ENCODE measurements around the gene MYO19. TPM values are rescaled to one million over a fixed set of nuclear protein-coding genes. Genes with fewer than 3 reads are reported as not detected.
"Not testable (repeated sequence)": the region's sequence is repeated elsewhere in the genome, so short reads cannot be mapped to it uniquely, and the experiment has no call there.

Gene MYO19
- total RNA-seq, 2 donors from 2014 or later = 98.8 to 171 TPM

- Mint-ChIP-seq H3K27me3 (no peaks in the 10 kb centered on the region), H3K36me3 (ENCODE audit: low read depth) (peaks cover 91% of the 10 kb centered on the region), H3K9me3 (no peaks in the 10 kb centered on the region), H3K4me1 (no peaks in the 10 kb centered on the region), H3K27ac (no peak overlapping the region), H3K4me3 (no peak overlapping the region)
- no peak for ATAC-seq (replicated peaks)
These were observed 35.9 kb downstream of the MYO19 start for GRCh38 chr17:36498560-36499300.

- Mint-ChIP-seq H3K27me3 (no peaks in the 10 kb centered on the region), H3K36me3 (ENCODE audit: low read depth) (peaks cover 91% of the 10 kb centered on the region), H3K27ac (no peak overlapping the region), H3K9me3 (no peaks in the 10 kb centered on the region), H3K4me3 (no peak overlapping the region), H3K4me1 (no peaks in the 10 kb centered on the region)
- ATAC-seq (replicated peaks) = no peak
These were observed 36.5 kb downstream of the MYO19 start for GRCh38 chr17:36498155-36498554.

GRCh38 chr17:36496018-36496789, 38.5 kb downstream of the MYO19 start:
- no peak overlapping the region for H3K4me3 Mint-ChIP-seq
- ATAC-seq (replicated peaks) = no peak
- no peaks in the 10 kb centered on the region for H3K27me3 Mint-ChIP-seq
- H3K36me3 Mint-ChIP-seq (ENCODE audit: low read depth) = peaks cover 95% of the 10 kb centered on the region
- peaks cover 3% of the 10 kb centered on the region for H3K4me1 Mint-ChIP-seq
- H3K9me3 Mint-ChIP-seq = no peaks in the 10 kb centered on the region
- no peak overlapping the region for H3K27ac Mint-ChIP-seq

GRCh38 chr17:36495076-36495578, 39.5 kb downstream of the MYO19 start:
- H3K4me3 Mint-ChIP-seq = no peak overlapping the region
- H3K9me3 Mint-ChIP-seq = no peaks in the 10 kb centered on the region
- no peaks in the 10 kb centered on the region for H3K27me3 Mint-ChIP-seq
- H3K36me3 Mint-ChIP-seq (ENCODE audit: low read depth) = peaks cover 94% of the 10 kb centered on the region
- peaks cover 6% of the 10 kb centered on the region for H3K4me1 Mint-ChIP-seq
- peak overlapping the region; percentile 25 for H3K27ac Mint-ChIP-seq
- ATAC-seq (replicated peaks) = no peak

GRCh38 chr17:36494674-36495073, 40.0 kb downstream of the MYO19 start:
- peaks cover 10% of the 10 kb centered on the region for H3K4me1 Mint-ChIP-seq
- H3K27me3 Mint-ChIP-seq = no peaks in the 10 kb centered on the region
- no peaks in the 10 kb centered on the region for H3K9me3 Mint-ChIP-seq
- peak overlapping the region; percentile 25 for H3K27ac Mint-ChIP-seq
- no peak overlapping the region for H3K4me3 Mint-ChIP-seq
- peaks cover 96% of the 10 kb centered on the region for H3K36me3 Mint-ChIP-seq (ENCODE audit: low read depth)
- ATAC-seq (replicated peaks) = no peak

- H3K27me3 Mint-ChIP-seq = no peaks in the 10 kb centered on the region
- H3K4me1 Mint-ChIP-seq = peaks cover 14% of the 10 kb centered on the region
- no peak overlapping the region for H3K4me3 Mint-ChIP-seq
- H3K36me3 Mint-ChIP-seq (ENCODE audit: low read depth) = peaks cover 97% of the 10 kb centered on the region
- H3K9me3 Mint-ChIP-seq = no peaks in the 10 kb centered on the region
- peak overlapping the region; percentile 8 for H3K27ac Mint-ChIP-seq
- no peak for ATAC-seq (replicated peaks)
These were observed 40.7 kb downstream of the MYO19 start for GRCh38 chr17:36493956-36494355.

- Mint-ChIP-seq H3K36me3 (ENCODE audit: low read depth) (peaks cover 41% of the 10 kb centered on the region), H3K4me1 (peaks cover 28% of the 10 kb centered on the region), H3K27me3 (peaks cover 7% of the 10 kb centered on the region), H3K9me3 (no peaks in the 10 kb centered on the region), H3K4me3 (peak within 1 kb of the TSS; percentile 95), H3K27ac (peak within 1 kb of the TSS; percentile 98)
- ATAC-seq (replicated peaks) = peak; percentile 96
These were observed 48.2 kb downstream of the MYO19 start, which contains the start of gene ZNHIT3 for GRCh38 chr17:36486204-36487194. Gene ZNHIT3 (plus strand): TSS chr17:36486681. CDS start chr17:36486700, 19 bp downstream.

GRCh38 chr17:36485805-36486203, 48.9 kb downstream of the MYO19 start:
- Mint-ChIP-seq H3K4me3 (peak overlapping the region; percentile 95), H3K36me3 (ENCODE audit: low read depth) (peaks cover 34% of the 10 kb centered on the region), H3K27ac (peak overlapping the region; percentile 98), H3K4me1 (peaks cover 28% of the 10 kb centered on the region), H3K9me3 (no peaks in the 10 kb centered on the region), H3K27me3 (peaks cover 11% of the 10 kb centered on the region)
- ATAC-seq (replicated peaks) = no peak

GRCh38 chr17:36485027-36485426, 49.6 kb downstream of the MYO19 start:
- Mint-ChIP-seq H3K27me3 (peaks cover 15% of the 10 kb centered on the region), H3K9me3 (no peaks in the 10 kb centered on the region), H3K4me3 (peak overlapping the region; percentile 95), H3K4me1 (peaks cover 24% of the 10 kb centered on the region), H3K27ac (no peak overlapping the region), H3K36me3 (ENCODE audit: low read depth) (peaks cover 29% of the 10 kb centered on the region)
- no peak for ATAC-seq (replicated peaks)

- H3K9me3 Mint-ChIP-seq = not testable (repeated sequence)
- H3K27me3 Mint-ChIP-seq = peaks cover 22% of the 10 kb centered on the region
These were observed 50.6 kb downstream of the MYO19 start for GRCh38 chr17:36484021-36484420.

GRCh38 chr17:36482611-36483504, 51.8 kb downstream of the MYO19 start:
- Mint-ChIP-seq H3K27me3 (peaks cover 22% of the 10 kb centered on the region), H3K4me1 (peaks cover 13% of the 10 kb centered on the region), H3K9me3 (no peaks in the 10 kb centered on the region), H3K27ac (no peak overlapping the region), H3K36me3 (ENCODE audit: low read depth) (peaks cover 13% of the 10 kb centered on the region), H3K4me3 (peak overlapping the region; percentile 68)
- ATAC-seq (replicated peaks) = peak; percentile 77

More at GRCh38 chr17:36484021-36484420, 50.6 kb downstream of the MYO19 start:
- H3K27ac Mint-ChIP-seq; ATAC-seq (replicated peaks): not testable (repeated sequence)
- peaks cover 19% of the 10 kb centered on the region for H3K36me3 Mint-ChIP-seq (ENCODE audit: low read depth)
- H3K4me1 Mint-ChIP-seq = peaks cover 18% of the 10 kb centered on the region
- H3K4me3 Mint-ChIP-seq = peak overlapping the region; percentile 68

- H3K4me1 Mint-ChIP-seq = peaks cover 13% of the 10 kb centered on the region
- ATAC-seq (replicated peaks) = no peak
- H3K27me3 Mint-ChIP-seq = peaks cover 22% of the 10 kb centered on the region
- H3K36me3 Mint-ChIP-seq (ENCODE audit: low read depth) = peaks cover 6% of the 10 kb centered on the region
- no peak overlapping the region for H3K27ac Mint-ChIP-seq
- H3K4me3 Mint-ChIP-seq = peak overlapping the region; percentile 54
- no peaks in the 10 kb centered on the region for H3K9me3 Mint-ChIP-seq
These were observed 52.8 kb downstream of the MYO19 start for GRCh38 chr17:36481829-36482228.

- Mint-ChIP-seq H3K27me3 (peaks cover 18% of the 10 kb centered on the region), H3K36me3 (ENCODE audit: low read depth) (no peaks in the 10 kb centered on the region), H3K4me1 (no peaks in the 10 kb centered on the region), H3K9me3 (no peaks in the 10 kb centered on the region), H3K27ac (no peak overlapping the region), H3K4me3 (no peak overlapping the region)
- ATAC-seq (replicated peaks) = no peak
These were observed 59.2 kb downstream of the MYO19 start for GRCh38 chr17:36475346-36475970.

All from activated T-helper 17 cell treated with anti-CD3 and anti-CD28 coated beads, Interleukin-2, amount 50 U/mL, for 72 hours (primary cell).